ENCODE results near the gene KIF18B. TPM values are rescaled to one million over a fixed set of nuclear protein-coding genes. Genes with fewer than 3 reads are reported as not detected.

KIF18B gene
- total RNA-seq, 1 donor from 2014 or later: 3.9 TPM

DNA sequence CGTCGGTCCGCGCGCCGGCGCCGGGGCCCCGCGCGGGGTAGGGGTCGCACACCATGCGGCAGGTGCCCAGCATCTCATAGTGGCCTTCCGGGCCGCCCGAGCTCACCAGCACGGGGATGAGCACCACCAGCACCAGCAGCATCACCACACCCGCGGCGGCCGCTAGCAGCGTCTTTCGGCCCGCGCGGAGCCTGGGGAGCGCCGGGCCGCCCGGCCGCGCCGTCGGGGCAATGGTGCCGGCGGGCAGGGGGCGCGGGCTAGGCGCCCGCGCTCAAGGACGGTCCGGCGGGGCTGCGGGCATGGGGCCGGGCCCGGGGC lies 20.3 kb upstream of the KIF18B start:
- H3K4me3 Mint-ChIP-seq (ENCODE audit: unreplicated experiment): no peak overlapping the region
- H3K27me3 Mint-ChIP-seq (ENCODE audit: low read depth): peaks cover 29% of the 10 kb centered on the region
- H3K4me1 Mint-ChIP-seq (ENCODE audit: low read depth): peaks cover 20% of the 10 kb centered on the region
- TF ChIP-seq, protein P1, sequence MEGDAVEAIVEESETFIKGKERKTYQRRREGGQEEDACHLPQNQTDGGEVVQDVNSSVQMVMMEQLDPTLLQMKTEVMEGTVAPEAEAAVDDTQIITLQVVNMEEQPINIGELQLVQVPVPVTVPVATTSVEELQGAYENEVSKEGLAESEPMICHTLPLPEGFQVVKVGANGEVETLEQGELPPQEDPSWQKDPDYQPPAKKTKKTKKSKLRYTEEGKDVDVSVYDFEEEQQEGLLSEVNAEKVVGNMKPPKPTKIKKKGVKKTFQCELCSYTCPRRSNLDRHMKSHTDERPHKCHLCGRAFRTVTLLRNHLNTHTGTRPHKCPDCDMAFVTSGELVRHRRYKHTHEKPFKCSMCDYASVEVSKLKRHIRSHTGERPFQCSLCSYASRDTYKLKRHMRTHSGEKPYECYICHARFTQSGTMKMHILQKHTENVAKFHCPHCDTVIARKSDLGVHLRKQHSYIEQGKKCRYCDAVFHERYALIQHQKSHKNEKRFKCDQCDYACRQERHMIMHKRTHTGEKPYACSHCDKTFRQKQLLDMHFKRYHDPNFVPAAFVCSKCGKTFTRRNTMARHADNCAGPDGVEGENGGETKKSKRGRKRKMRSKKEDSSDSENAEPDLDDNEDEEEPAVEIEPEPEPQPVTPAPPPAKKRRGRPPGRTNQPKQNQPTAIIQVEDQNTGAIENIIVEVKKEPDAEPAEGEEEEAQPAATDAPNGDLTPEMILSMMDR (IDR thresholded peaks at IDR 0.05): no peak
- H3K9me3 Mint-ChIP-seq (ENCODE audit: low read depth): no peaks in the 10 kb centered on the region
- H3K36me3 Mint-ChIP-seq (ENCODE audit: low read depth): no peaks in the 10 kb centered on the region
- no peak overlapping the region for H3K27ac Mint-ChIP-seq (ENCODE audit: unreplicated experiment)
- no peak for DNase-seq (ENCODE audit: low spot score)

DNA sequence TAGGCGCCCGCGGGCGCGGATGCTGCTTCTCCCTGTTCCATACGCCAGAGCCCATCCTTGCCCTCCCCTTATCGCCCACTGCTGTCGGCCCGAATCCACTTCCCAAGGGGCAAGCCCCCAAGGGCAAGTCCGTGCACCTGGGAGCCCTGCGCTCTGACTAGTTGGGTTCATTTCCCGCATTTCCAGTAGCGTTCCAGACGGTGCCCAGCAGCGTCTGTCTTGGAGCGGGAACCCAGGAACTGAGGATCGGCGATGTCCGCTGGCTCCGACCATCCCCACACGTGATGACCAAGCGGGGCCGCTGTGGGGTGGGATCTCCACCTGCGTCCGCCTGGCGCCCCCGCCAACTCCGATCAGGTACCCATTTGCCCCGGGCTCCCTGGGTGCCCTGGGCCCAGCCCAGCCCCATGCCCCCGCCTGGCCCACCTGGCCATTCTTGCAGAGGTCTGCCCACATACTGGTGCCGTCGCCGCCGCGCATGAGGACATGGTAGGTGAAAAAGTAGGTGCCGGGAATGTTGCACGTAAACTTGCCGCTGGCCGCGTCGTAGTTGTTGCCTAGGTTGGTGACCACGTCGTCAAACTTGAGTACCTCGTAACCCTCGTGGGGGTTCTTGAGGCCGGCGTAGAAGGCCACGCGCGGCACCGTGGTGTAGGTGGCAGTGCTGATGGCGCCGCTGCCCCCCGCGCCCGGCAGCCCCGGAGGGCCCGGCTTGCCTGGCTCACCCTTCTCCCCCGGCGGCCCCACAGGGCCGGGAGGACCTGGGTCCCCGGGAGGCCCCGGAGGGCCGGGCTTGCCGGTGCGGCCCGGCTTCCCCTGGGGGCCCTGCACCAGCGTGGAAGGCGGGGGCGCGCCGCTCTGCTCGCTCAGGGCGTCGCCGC lies 19.7 kb upstream of the KIF18B start:
- no peak for DNase-seq (ENCODE audit: low spot score)
- no peaks in the 10 kb centered on the region for H3K36me3 Mint-ChIP-seq (ENCODE audit: low read depth)
- peaks cover 29% of the 10 kb centered on the region for H3K27me3 Mint-ChIP-seq (ENCODE audit: low read depth)
- H3K4me1 Mint-ChIP-seq (ENCODE audit: low read depth): peaks cover 19% of the 10 kb centered on the region
- no peaks in the 10 kb centered on the region for H3K9me3 Mint-ChIP-seq (ENCODE audit: low read depth)
- peak overlapping the region; percentile 19 for H3K4me3 Mint-ChIP-seq (ENCODE audit: unreplicated experiment)
- H3K27ac Mint-ChIP-seq (ENCODE audit: unreplicated experiment): no peak overlapping the region
- TF ChIP-seq, protein P1 (IDR thresholded peaks at IDR 0.05): no peak

DNA sequence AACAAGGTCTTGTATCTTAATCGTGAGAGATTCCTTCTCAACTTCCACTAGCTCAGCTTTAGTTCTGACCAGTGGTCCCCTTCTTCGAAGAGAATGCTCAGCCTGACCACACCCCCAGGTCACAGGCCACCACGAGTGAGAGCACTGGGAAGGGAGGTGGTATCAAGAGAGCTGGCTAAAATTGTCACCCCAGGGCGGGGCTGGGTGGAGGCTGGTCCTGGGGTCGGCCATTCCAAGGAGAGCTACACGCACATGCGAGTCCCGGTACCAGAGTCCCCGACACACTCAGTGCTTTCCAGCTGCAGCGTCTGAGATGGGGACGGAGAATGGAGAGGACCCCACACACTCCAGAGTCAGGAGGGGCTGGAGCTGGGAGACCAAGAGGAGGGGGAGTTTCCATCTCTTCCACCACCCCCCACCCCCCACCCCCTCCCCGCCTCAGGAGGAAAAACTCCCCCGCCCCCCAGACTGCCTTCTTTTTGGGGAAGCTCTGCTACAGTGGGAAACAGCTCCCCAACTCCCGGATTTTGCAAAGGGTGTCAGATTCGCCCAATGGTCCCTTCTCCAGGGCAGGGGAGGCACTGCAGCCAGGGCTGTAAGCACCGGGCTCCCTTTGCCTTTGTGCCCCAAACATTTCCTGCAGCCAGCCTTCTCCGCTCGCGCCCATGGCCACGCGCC lies 18.9 kb upstream of the KIF18B start:
- Mint-ChIP-seq H3K36me3 (ENCODE audit: low read depth) (no peaks in the 10 kb centered on the region), H3K27ac (ENCODE audit: unreplicated experiment) (no peak overlapping the region), H3K4me3 (ENCODE audit: unreplicated experiment) (peak overlapping the region; percentile 16), H3K4me1 (ENCODE audit: low read depth) (peaks cover 14% of the 10 kb centered on the region), H3K27me3 (ENCODE audit: low read depth) (peaks cover 29% of the 10 kb centered on the region), H3K9me3 (ENCODE audit: low read depth) (no peaks in the 10 kb centered on the region)
- TF ChIP-seq, protein P1 (IDR thresholded peaks at IDR 0.05): no peak
- DNase-seq (ENCODE audit: low spot score): no peak

DNA sequence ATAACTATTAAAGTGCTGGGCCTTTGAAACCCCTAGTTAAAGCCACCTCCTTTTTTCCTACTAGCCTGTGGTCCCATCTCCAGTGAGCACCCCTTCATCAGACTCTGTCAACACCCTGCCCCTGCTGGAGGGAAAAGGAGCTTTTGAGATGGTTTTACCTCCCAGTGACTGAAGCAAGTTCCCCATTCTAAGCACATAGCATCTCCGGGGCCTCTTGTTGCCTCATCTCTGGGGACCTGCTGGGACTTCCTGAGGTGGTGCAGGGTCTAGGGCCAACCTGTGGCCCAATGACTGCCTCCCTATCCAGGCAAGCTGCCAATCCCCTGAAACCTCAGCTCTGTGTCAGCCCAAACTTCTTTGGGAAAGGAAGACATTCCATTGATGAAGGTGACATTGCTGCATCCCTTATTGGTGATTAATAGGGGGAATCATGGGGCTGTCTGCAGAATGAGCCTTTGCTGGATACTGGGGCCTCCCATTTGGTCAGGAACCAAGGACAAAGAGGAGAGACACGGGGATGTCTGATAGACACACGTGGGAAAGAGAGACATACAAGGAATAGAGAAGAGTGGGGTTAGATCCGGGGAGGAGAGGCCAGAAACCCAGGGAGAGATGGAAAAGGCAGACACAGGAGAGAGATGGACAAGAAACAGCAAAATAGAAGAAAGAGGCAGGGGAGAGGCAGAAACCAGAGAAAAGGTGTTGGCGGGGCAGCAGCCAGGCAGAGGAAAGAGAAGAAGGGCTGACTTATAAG lies 18.1 kb upstream of the KIF18B start:
- no peaks in the 10 kb centered on the region for H3K9me3 Mint-ChIP-seq (ENCODE audit: low read depth)
- H3K36me3 Mint-ChIP-seq (ENCODE audit: low read depth): no peaks in the 10 kb centered on the region
- H3K27ac Mint-ChIP-seq (ENCODE audit: unreplicated experiment): no peak overlapping the region
- H3K4me3 Mint-ChIP-seq (ENCODE audit: unreplicated experiment): no peak overlapping the region
- peaks cover 29% of the 10 kb centered on the region for H3K27me3 Mint-ChIP-seq (ENCODE audit: low read depth)
- TF ChIP-seq, protein P1 (IDR thresholded peaks at IDR 0.05): no peak
- no peak for DNase-seq (ENCODE audit: low spot score)
- peaks cover 18% of the 10 kb centered on the region for H3K4me1 Mint-ChIP-seq (ENCODE audit: low read depth)

DNA sequence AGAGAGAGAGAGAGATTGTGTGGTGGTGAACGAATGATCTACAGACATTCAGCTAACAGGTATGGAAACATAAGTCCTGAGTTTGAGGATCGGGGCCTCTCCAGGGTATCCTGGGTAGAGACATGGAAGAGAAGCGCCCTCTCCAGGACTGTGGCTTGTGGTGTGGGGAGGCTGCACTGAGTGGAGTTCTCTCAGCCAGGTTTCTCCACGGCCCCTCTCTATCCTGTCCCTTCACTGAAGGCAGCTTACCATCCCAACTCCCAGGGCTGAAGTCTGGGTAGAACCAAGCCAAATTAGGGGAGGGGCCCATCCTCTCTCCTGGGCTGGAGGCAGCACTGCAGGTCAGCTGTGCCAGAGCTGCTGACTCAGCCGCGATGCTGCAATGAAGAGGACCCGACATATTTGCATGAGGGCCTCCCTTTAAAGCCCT lies 14.4 kb upstream of the KIF18B start:
- Mint-ChIP-seq H3K27me3 (ENCODE audit: low read depth) (peaks cover 14% of the 10 kb centered on the region), H3K9me3 (ENCODE audit: low read depth) (no peaks in the 10 kb centered on the region), H3K4me3 (ENCODE audit: unreplicated experiment) (no peak overlapping the region), H3K36me3 (ENCODE audit: low read depth) (no peaks in the 10 kb centered on the region), H3K27ac (ENCODE audit: unreplicated experiment) (no peak overlapping the region), H3K4me1 (ENCODE audit: low read depth) (peaks cover 9% of the 10 kb centered on the region)
- no peak for DNase-seq (ENCODE audit: low spot score)
- TF ChIP-seq, protein P1 (IDR thresholded peaks at IDR 0.05): peak; percentile 25

Data from chondrocyte (in vitro differentiated cells).